ENCODE results near the gene ELAVL2.

DNA sequence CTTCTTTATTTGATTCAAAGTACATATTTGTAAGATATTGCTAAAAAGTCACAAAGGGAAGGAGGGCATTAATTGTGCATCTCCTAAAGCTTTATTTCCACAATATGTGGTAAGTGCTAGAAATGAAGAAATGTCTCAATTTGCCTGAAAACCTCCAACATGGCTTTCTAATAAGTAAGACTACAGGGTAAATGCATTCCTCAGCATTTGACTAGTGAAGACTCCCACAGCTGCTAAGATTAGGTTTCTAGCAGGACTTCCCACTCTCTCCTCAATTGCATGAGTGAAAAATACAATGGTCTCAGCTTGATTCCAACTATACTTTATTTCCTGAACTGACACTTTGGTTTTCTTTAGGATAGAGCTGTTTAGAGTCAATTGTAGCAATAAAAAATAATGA is 162.1 kb downstream of the ELAVL2 start:
- TF ChIP-seq CTCF (IDR thresholded peaks at IDR 0.05) (no peak), POLR2A (IDR thresholded peaks at IDR 0.05) (no peak)

Measured in tibial nerve (tissue), 3 donors.